HG02970 (cell line): ENCODE data around the gene RPN1.
"Not testable (repeated sequence)": the region's sequence is repeated elsewhere in the genome, so short reads cannot be mapped to it uniquely, and the experiment has no call there.

Experiments used
- ATAC-seq: cut with Tn5 transposase; IDR thresholded peaks from one replicate; pipeline ENCODE4 v1.9.1; 2021; ENCODE audit warnings: mild to moderate bottlenecking, moderate library complexity, moderate number of reproducible peaks; ENCODE audit not compliant: unreplicated experiment, low FRiP score

Gene RPN1

GRCh38 chr3:128650096-128651050 is at the start of gene RPN1:
TSS of gene RPN1 (minus strand) at chr3:128650818. CDS start at chr3:128650800, 18 bp downstream.
- ATAC-seq: peak; percentile 95

GRCh38 chr3:128698211-128699047 is 47.8 kb upstream of the RPN1 start:
- ATAC-seq: no peak

- no peak for ATAC-seq
Measured at GRCh38 chr3:128697341-128697740, 46.7 kb upstream of the RPN1 start.

GRCh38 chr3:128693696-128694095 is 43.1 kb upstream of the RPN1 start:
- no peak for ATAC-seq

GRCh38 chr3:128689060-128689459 is 38.4 kb upstream of the RPN1 start:
- no peak for ATAC-seq

- ATAC-seq: no peak
Measured at GRCh38 chr3:128686465-128686864, 35.8 kb upstream of the RPN1 start.

- ATAC-seq: no peak
Measured at GRCh38 chr3:128684986-128685726, 34.5 kb upstream of the RPN1 start.

- no peak for ATAC-seq
Measured at GRCh38 chr3:128683957-128684356, 33.3 kb upstream of the RPN1 start.

GRCh38 chr3:128681369-128681829 is 30.8 kb upstream of the RPN1 start:
- ATAC-seq: no peak

GRCh38 chr3:128680603-128681368 is 30.2 kb upstream of the RPN1 start:
- peak; percentile 94 for ATAC-seq

GRCh38 chr3:128679338-128679737 is 28.7 kb upstream of the RPN1 start:
- ATAC-seq: no peak

- ATAC-seq: not testable (repeated sequence)
Measured at GRCh38 chr3:128675802-128676201, 25.2 kb upstream of the RPN1 start.

- no peak for ATAC-seq
Measured at GRCh38 chr3:128674161-128674784, 23.7 kb upstream of the RPN1 start.

- ATAC-seq: no peak
Measured at GRCh38 chr3:128667641-128668040, 17.0 kb upstream of the RPN1 start.

- no peak for ATAC-seq
Measured at GRCh38 chr3:128665362-128666021, 14.9 kb upstream of the RPN1 start.

- no peak for ATAC-seq
Measured at GRCh38 chr3:128663151-128663550, 12.5 kb upstream of the RPN1 start.

- no peak for ATAC-seq
Measured at GRCh38 chr3:128655531-128655930, 4.9 kb upstream of the RPN1 start.

GRCh38 chr3:128653993-128654805 is 3.6 kb upstream of the RPN1 start:
- not testable (repeated sequence) for ATAC-seq
